OCI-LY3 (cell line): ENCODE results near the gene TCF4.

Experiments used
- H2AFZ ChIP-seq: fragments of 200-600, 300-600 bp; shearing (Covaris generic); 2 replicates; pipeline ENCODE4 v1.6.0; 2014; ENCODE audit warnings: antibody characterized with exemption, low read depth, low read length
- H3K27ac ChIP-seq: fragments of 200-600, 300-600 bp; sonication (generic); 2 replicates; pipeline ENCODE4 v1.5.1; 2014; ENCODE audit warnings: mild to moderate bottlenecking, low read length, moderate library complexity, mixed read lengths
- H3K27me3 ChIP-seq: fragments of 200-600, 300-600 bp; sonication (generic); 2 replicates; pipeline ENCODE4 v1.6.1; 2014; ENCODE audit warnings: low read depth, low read length, mixed read lengths
- H3K36me3 ChIP-seq: fragments of 200-600, 300-600 bp; sonication (generic); replicated peaks from 2 replicates; pipeline ENCODE3; 2014; ENCODE audit warnings: low read depth, low read length, mixed read lengths
- H3K4me1 ChIP-seq: fragments of 300-600, 200-600 bp; sonication (generic); 2 replicates; pipeline ENCODE4 v1.6.1; 2014; ENCODE audit warnings: low read length, mixed read lengths
- H3K4me2 ChIP-seq: fragments of 200-600, 300-600 bp; sonication (generic); 2 replicates; pipeline ENCODE4 v1.6.1; 2014; ENCODE audit warnings: low read length, mixed read lengths
- H3K4me3 ChIP-seq: fragments of 300-600, 200-600 bp; sonication (generic); 2 replicates; pipeline ENCODE4 v1.5.1; 2014; ENCODE audit warnings: antibody characterized with exemption, mild to moderate bottlenecking, low read length, moderate library complexity
- H3K79me2 ChIP-seq: fragments of 300-600, 200-600 bp; shearing (Covaris generic); 2 replicates; pipeline ENCODE4 v1.6.1; 2014; ENCODE audit warnings: mild to moderate bottlenecking, low read length, mixed read lengths
- H3K9ac ChIP-seq: fragments of 300-600, 200-600 bp; shearing (Covaris generic); 2 replicates; pipeline ENCODE4 v1.6.0; 2014; ENCODE audit warnings: mild to moderate bottlenecking, low read length, moderate library complexity
- H3K9me3 ChIP-seq: fragments of 200-600, 300-600 bp; shearing (Covaris generic); 2 replicates; pipeline ENCODE4 v1.6.1; 2014; ENCODE audit warnings: low read length, mixed read lengths; ENCODE audit not compliant: insufficient read depth
- H4K20me1 ChIP-seq: fragments of 200-600, 300-600 bp; sonication (generic); 2 replicates; pipeline ENCODE4 v1.6.1; 2016; ENCODE audit warnings: low read length, mixed read lengths; ENCODE audit not compliant: insufficient read depth
- EZH2phosphoT487 ChIP-seq: fragments of 200-600 bp; shearing (Covaris generic); IDR thresholded peaks from 2 replicates; pipeline ENCODE4 v1.6.1; 2018; ENCODE audit warnings: antibody characterized with exemption, mixed run types, low read depth
- TF ChIP-seq, protein P1 (sequence below): fragments of 200-600, 300-600 bp; sonication (generic); IDR thresholded peaks from 2 replicates; pipeline ENCODE4 v1.5.1; 2014; ENCODE audit warnings: antibody characterized with exemption, low read length, low read depth

TCF4 gene

DNA sequence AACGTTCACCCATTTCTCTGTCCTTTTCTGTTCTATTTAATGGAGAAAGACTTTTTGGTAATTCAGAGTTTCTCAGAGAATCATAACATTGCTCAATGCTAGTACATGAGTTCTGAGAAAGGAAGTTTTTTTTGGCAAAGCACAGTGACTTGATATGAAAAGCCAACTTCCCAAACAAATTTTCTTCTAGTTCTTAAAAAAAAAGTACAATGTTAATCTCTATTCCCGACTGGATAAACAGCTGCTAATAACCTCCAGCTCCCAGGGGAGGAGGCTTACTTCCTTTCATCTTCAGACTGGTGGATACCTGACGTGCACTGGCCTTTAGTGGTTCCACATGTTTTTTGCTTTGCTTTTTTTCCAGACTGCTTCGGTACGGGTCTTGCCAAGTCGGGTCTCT lies 344.1 kb downstream of the TCF4 start:
- Histone ChIP-seq H4K20me1 (no peaks in the 10 kb centered on the region), H3K4me2 (peak overlapping the region; percentile 58), H3K4me3 (peak overlapping the region; percentile 30), H3K9me3 (no peaks in the 10 kb centered on the region), H3K36me3 (peaks cover 64% of the 10 kb centered on the region), H3K27me3 (no peaks in the 10 kb centered on the region), H3K9ac (peak overlapping the region; percentile 78), H3K79me2 (peaks cover 93% of the 10 kb centered on the region), H3K4me1 (peaks cover 100% of the 10 kb centered on the region), H2AFZ (no peak overlapping the region), H3K27ac (peak overlapping the region; percentile 86)
- TF ChIP-seq, protein P1, sequence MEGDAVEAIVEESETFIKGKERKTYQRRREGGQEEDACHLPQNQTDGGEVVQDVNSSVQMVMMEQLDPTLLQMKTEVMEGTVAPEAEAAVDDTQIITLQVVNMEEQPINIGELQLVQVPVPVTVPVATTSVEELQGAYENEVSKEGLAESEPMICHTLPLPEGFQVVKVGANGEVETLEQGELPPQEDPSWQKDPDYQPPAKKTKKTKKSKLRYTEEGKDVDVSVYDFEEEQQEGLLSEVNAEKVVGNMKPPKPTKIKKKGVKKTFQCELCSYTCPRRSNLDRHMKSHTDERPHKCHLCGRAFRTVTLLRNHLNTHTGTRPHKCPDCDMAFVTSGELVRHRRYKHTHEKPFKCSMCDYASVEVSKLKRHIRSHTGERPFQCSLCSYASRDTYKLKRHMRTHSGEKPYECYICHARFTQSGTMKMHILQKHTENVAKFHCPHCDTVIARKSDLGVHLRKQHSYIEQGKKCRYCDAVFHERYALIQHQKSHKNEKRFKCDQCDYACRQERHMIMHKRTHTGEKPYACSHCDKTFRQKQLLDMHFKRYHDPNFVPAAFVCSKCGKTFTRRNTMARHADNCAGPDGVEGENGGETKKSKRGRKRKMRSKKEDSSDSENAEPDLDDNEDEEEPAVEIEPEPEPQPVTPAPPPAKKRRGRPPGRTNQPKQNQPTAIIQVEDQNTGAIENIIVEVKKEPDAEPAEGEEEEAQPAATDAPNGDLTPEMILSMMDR, result no peak
- no peak for TF ChIP-seq EZH2phosphoT487

DNA sequence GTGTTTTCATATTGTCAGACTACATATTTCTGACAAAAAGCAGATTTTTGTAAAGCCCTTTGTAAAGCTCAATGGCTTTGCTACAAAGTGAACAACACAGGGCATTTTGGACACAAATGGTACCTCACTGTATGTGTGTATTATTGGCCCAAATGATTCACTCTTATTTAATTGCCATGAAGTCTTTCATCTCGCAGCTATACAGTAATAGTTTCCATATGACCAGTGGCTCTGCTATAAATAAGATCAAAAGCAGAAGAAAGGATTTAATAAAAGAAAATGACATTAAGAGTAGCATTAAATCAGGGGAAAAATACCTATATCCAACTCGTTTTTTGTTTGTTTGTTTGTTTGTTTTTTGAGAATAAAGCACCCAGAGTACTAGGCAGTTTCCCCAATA lies 344.7 kb downstream of the TCF4 start:
- Histone ChIP-seq H3K36me3 (peaks cover 68% of the 10 kb centered on the region), H4K20me1 (no peaks in the 10 kb centered on the region)
- TF ChIP-seq, protein P1, result no peak
- no peak for TF ChIP-seq EZH2phosphoT487

DNA sequence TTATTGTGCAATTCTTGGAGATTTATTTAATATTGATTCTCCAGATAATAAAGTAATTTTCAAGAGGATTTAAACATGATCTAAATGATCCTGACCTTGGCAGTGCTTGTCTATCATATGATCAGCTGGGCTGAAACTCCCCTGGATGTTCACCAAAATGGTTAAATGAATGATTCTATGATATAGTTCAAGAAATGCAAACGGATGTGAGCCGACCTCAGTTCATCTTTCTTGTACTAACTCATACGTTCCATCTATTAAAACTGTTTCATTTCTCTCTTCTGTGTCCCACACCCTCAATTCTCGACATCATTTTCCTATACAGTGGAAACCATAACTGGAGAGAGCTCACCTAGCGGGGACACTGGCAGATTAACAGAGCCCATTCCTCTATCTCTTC lies 347.0 kb downstream of the TCF4 start:
- no peak overlapping the region for H2AFZ ChIP-seq
- peaks cover 97% of the 10 kb centered on the region for H3K79me2 ChIP-seq
- peak overlapping the region; percentile 86 for H3K27ac ChIP-seq
- TF ChIP-seq EZH2phosphoT487, result no peak
- TF ChIP-seq, protein P1, result no peak
- peak overlapping the region; percentile 48 for H3K4me2 ChIP-seq
- H3K27me3 ChIP-seq, result no peaks in the 10 kb centered on the region
- peak overlapping the region; percentile 17 for H3K4me3 ChIP-seq
- no peaks in the 10 kb centered on the region for H4K20me1 ChIP-seq
- H3K4me1 ChIP-seq, result peaks cover 100% of the 10 kb centered on the region
- no peaks in the 10 kb centered on the region for H3K9me3 ChIP-seq
- H3K9ac ChIP-seq, result peak overlapping the region; percentile 70
- peaks cover 67% of the 10 kb centered on the region for H3K36me3 ChIP-seq

More for the DNA sequence above, 344.7 kb downstream of the TCF4 start:
- H3K27me3 ChIP-seq, result no peaks in the 10 kb centered on the region
- H3K4me3 ChIP-seq, result 0 out of 2 replicates have a peak overlapping the region, but pooled peaks have one; percentile 30
- peak overlapping the region; percentile 86 for H3K27ac ChIP-seq
- H3K79me2 ChIP-seq, result peaks cover 93% of the 10 kb centered on the region
- peaks cover 100% of the 10 kb centered on the region for H3K4me1 ChIP-seq
- no peaks in the 10 kb centered on the region for H3K9me3 ChIP-seq
- H3K9ac ChIP-seq, result peak overlapping the region; percentile 78
- H3K4me2 ChIP-seq, result peak overlapping the region; percentile 58
- no peak overlapping the region for H2AFZ ChIP-seq

- no peaks in the 10 kb centered on the region for H3K9me3 ChIP-seq
- H3K4me3 ChIP-seq, result no peak overlapping the region
- peak overlapping the region; percentile 86 for H3K27ac ChIP-seq
- no peaks in the 10 kb centered on the region for H4K20me1 ChIP-seq
- H3K4me1 ChIP-seq, result peaks cover 100% of the 10 kb centered on the region
- H3K36me3 ChIP-seq, result peaks cover 79% of the 10 kb centered on the region
- H3K4me2 ChIP-seq, result peak overlapping the region; percentile 48
- H2AFZ ChIP-seq, result no peak overlapping the region
- no peaks in the 10 kb centered on the region for H3K27me3 ChIP-seq
- H3K9ac ChIP-seq, result peak overlapping the region; percentile 70
- peaks cover 98% of the 10 kb centered on the region for H3K79me2 ChIP-seq
- TF ChIP-seq, protein P1, result no peak
- no peak for TF ChIP-seq EZH2phosphoT487
Observed at GRCh38 chr18:55239740-55240139, 348.3 kb downstream of the TCF4 start.
